GM12878 (cell line): Measurements from ENCODE around the gene APOM. TPM values are rescaled to one million over a fixed set of nuclear protein-coding genes. Genes with fewer than 3 reads are reported as not detected.

Source experiments
- BMI1 ChIP-seq: fragments of 450-650 bp; IDR thresholded peaks from 2 replicates; pipeline ENCODE4 v1.6.1; 2016; ENCODE audit warnings: mild to moderate bottlenecking, moderate library complexity, borderline replicate concordance
- EP300 ChIP-seq, 2 experiments: fragments of 150-350 bp in 1 of 2; IDR thresholded peaks; 2 replicates each; pipeline ENCODE4 v1.6.1; 2011 to 2012; ENCODE audit warnings: low read depth in 2 of 2, low read length in 2 of 2, borderline replicate concordance in 1 of 2, improper control_type of control experiment in 1 of 2, inconsistent platforms in 1 of 2; ENCODE audit not compliant: control insufficient read depth in 1 of 2
- EZH2 ChIP-seq: IDR thresholded peaks from 2 replicates; pipeline ENCODE4 v1.6.1; 2012; ENCODE audit warnings: low read depth, mild to moderate bottlenecking, control low read depth, inconsistent platforms, low read length, borderline replicate concordance; ENCODE audit not compliant: control insufficient read depth
- KDM1A ChIP-seq: fragments of 200-600 bp; sonication (generic); IDR thresholded peaks from 2 replicates; pipeline ENCODE4 v1.6.1; 2016; ENCODE audit warnings: borderline replicate concordance
- LARP7 ChIP-seq: fragments of 450-650 bp; IDR thresholded peaks from 2 replicates; pipeline ENCODE4 v1.6.1; 2017; ENCODE audit warnings: mild to moderate bottlenecking
- NFXL1 ChIP-seq: fragments of 450-650 bp; IDR thresholded peaks from 2 replicates; pipeline ENCODE4 v1.6.1; 2017; ENCODE audit warnings: antibody characterized with exemption, mild to moderate bottlenecking, borderline replicate concordance
- NRF1 ChIP-seq: conservative IDR thresholded peaks from 2 replicates; pipeline ENCODE4 v1.6.1; 2011; ENCODE audit warnings: mild to moderate bottlenecking, low read depth, low read length, improper control_type of control experiment
- PML ChIP-seq: IDR thresholded peaks from 2 replicates; pipeline ENCODE4 v1.6.1; 2012; ENCODE audit warnings: low read length, inconsistent platforms
- POLR2AphosphoS5 ChIP-seq: IDR thresholded peaks from 2 replicates; pipeline ENCODE4 v1.6.1; 2011; ENCODE audit warnings: mild to moderate bottlenecking, low read length, inconsistent platforms
- RELA ChIP-seq: fragments of 450-650 bp; IDR thresholded peaks from 2 replicates; pipeline ENCODE4 v1.8.0; 2014; ENCODE audit warnings: borderline replicate concordance; ENCODE audit not compliant: partially characterized antibody
- SPI1 ChIP-seq: IDR thresholded peaks from 2 replicates; pipeline ENCODE4 v1.6.1; 2011; ENCODE audit warnings: low read depth, mild to moderate bottlenecking, low read length, moderate library complexity, borderline replicate concordance; ENCODE audit not compliant: insufficient read depth
- ZBTB4 ChIP-seq: fragments of 450-650 bp; formaldehyde crosslinking; IDR thresholded peaks from 2 replicates; pipeline ENCODE4 v1.4.0; 2022; ENCODE audit warnings: mild to moderate bottlenecking, moderate library complexity
- ZNF274 ChIP-seq: IDR thresholded peaks from one replicate; pipeline ENCODE4 v1.8.0; 2011; ENCODE audit not compliant: insufficient read length, insufficient read depth
- polyA plus RNA-seq, 11 experiments: library from polyadenylated mRNA; depleted of rRNA in 4 of 11; unstranded in 6 of 11; stranded (reverse) in 5 of 11; fragments of >200 nt; fragmentation: Nextera tagmentation in 4 of 11; fragmentation: Illumina TruSeq in 1 of 11; extraction: Ambion mirVana in 4 of 11; extraction: Trizol in 1 of 11; gene quantifications; 1 replicate in 1 of 11; 2 replicates in 10 of 11; pipeline versions ENCODE4 v1.2.1 to v1.2.3, GENCODE V29; 2011 to 2016; ENCODE audit warnings: inconsistent platforms in 2 of 11, missing spikeins in 2 of 11, low read depth in 1 of 11
- total RNA-seq, 4 experiments: library from RNA; depleted of rRNA in 3 of 4; stranded (reverse); fragments of >200 nt in 3 of 4; fragmentation: Illumina TruSeq in 1 of 4; extraction: Trizol in 1 of 4; gene quantifications; 2 replicates each; pipeline versions ENCODE4 v1.2.1 to v1.2.3, GENCODE V29; 2013 to 2021
- TF ChIP-seq, protein P1 (sequence below): fragments of 450-650 bp; IDR thresholded peaks from 2 replicates; pipeline ENCODE4 v1.6.1; 2017; ENCODE audit warnings: antibody characterized with exemption, mild to moderate bottlenecking, moderate library complexity
- TF ChIP-seq, protein P2 (sequence below): IDR thresholded peaks from 2 replicates; pipeline ENCODE4 v1.6.1; 2011; ENCODE audit warnings: borderline replicate concordance, low read depth, mild to moderate bottlenecking, moderate library complexity, low read length; ENCODE audit not compliant: insufficient read depth, poor library complexity, severe bottlenecking
- TF ChIP-seq, protein P3 (sequence below): IDR thresholded peaks from 2 replicates; pipeline ENCODE4 v1.6.1; 2012; ENCODE audit warnings: low read length, inconsistent platforms

Gene APOM
- total and polyA plus RNA-seq, 10 of the 15 experiments (the other 5 are each of a cell fraction or from before 2014, with no cell fraction given), result 4.0 to 14.1 (median 7.1) TPM

- TF ChIP-seq RELA (no peak), ZBTB4 (CRISPR knock-in tag) (no peak), SPI1 (no peak), NRF1 (no peak), NFXL1 (no peak), ZNF274 (no peak), EP300 (IDR thresholded peaks at IDR 0.05; ENCODE audit: borderline replicate concordance in 1 of 2, control insufficient read depth in 1 of 2, low read depth in 2 of 2, low read length in 2 of 2) (0 out of 4 replicates have a peak, but pooled peaks of 1 of the 2 experiments have one; percentile 34), POLR2AphosphoS5 (no peak; the same call in 1 of the 2 replicates), KDM1A (no peak), PML (no peak), BMI1 (no peak), LARP7 (no peak), EZH2 (no peak)
- TF ChIP-seq, protein P1, sequence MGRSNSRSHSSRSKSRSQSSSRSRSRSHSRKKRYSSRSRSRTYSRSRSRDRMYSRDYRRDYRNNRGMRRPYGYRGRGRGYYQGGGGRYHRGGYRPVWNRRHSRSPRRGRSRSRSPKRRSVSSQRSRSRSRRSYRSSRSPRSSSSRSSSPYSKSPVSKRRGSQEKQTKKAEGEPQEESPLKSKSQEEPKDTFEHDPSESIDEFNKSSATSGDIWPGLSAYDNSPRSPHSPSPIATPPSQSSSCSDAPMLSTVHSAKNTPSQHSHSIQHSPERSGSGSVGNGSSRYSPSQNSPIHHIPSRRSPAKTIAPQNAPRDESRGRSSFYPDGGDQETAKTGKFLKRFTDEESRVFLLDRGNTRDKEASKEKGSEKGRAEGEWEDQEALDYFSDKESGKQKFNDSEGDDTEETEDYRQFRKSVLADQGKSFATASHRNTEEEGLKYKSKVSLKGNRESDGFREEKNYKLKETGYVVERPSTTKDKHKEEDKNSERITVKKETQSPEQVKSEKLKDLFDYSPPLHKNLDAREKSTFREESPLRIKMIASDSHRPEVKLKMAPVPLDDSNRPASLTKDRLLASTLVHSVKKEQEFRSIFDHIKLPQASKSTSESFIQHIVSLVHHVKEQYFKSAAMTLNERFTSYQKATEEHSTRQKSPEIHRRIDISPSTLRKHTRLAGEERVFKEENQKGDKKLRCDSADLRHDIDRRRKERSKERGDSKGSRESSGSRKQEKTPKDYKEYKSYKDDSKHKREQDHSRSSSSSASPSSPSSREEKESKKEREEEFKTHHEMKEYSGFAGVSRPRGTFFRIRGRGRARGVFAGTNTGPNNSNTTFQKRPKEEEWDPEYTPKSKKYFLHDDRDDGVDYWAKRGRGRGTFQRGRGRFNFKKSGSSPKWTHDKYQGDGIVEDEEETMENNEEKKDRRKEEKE, result no peak
- TF ChIP-seq, protein P2, sequence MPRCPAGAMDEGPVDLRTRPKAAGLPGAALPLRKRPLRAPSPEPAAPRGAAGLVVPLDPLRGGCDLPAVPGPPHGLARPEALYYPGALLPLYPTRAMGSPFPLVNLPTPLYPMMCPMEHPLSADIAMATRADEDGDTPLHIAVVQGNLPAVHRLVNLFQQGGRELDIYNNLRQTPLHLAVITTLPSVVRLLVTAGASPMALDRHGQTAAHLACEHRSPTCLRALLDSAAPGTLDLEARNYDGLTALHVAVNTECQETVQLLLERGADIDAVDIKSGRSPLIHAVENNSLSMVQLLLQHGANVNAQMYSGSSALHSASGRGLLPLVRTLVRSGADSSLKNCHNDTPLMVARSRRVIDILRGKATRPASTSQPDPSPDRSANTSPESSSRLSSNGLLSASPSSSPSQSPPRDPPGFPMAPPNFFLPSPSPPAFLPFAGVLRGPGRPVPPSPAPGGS, result no peak
- TF ChIP-seq, protein P3, sequence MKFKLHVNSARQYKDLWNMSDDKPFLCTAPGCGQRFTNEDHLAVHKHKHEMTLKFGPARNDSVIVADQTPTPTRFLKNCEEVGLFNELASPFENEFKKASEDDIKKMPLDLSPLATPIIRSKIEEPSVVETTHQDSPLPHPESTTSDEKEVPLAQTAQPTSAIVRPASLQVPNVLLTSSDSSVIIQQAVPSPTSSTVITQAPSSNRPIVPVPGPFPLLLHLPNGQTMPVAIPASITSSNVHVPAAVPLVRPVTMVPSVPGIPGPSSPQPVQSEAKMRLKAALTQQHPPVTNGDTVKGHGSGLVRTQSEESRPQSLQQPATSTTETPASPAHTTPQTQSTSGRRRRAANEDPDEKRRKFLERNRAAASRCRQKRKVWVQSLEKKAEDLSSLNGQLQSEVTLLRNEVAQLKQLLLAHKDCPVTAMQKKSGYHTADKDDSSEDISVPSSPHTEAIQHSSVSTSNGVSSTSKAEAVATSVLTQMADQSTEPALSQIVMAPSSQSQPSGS, result no peak
Measured at GRCh38 chr6:31651602-31652191, 4.0 kb upstream of the APOM start (continued).
